Spleen (tissue), 7 donors: ENCODE measurements around the gene RIPK4.

Source experiments
- CTCF ChIP-seq, 11 experiments: fragments of 200-600 bp in 7 of 11; fragments of 450-650 bp in 4 of 11; sonication (generic) in 4 of 11; IDR thresholded peaks in 8 of 11; conservative IDR thresholded peaks in 3 of 11; 1 replicate in 7 of 11; 2 replicates in 4 of 11; pipeline versions ENCODE4 v1.4.0 to v1.8.0; 2016 to 2021; ENCODE audit warnings: antibody characterized with exemption in 11 of 11, inconsistent platforms in 4 of 11, mild to moderate bottlenecking in 1 of 11
- POLR2A ChIP-seq, 3 donors: fragments of 450-650 bp; IDR thresholded peaks; one replicate each; pipeline ENCODE4 v1.5.1; 2017; ENCODE audit warnings: antibody characterized with exemption in 3 of 3, mild to moderate bottlenecking in 1 of 3
- POLR2AphosphoS5 ChIP-seq, 3 donors: sonication (generic); formaldehyde crosslinking; IDR thresholded peaks; one replicate each; pipeline ENCODE4 v1.5.1; 2017; ENCODE audit warnings: antibody characterized with exemption in 3 of 3
- donor health status: DM: no; HTN: no; CAD: no; lungs with moderate emphysema.
- donor health status: DM: no; HTN: no; CAD: no.
- donor health status: DM: no; HTN: no; CAD: no.

GRCh38 chr21:41750532-41751151 is 16.2 kb downstream of the RIPK4 start:
- no peak for TF ChIP-seq CTCF (IDR thresholded peaks at IDR 0.05 in 8 of 11, conservative IDR thresholded peaks at IDR 0.05 in 3 of 11)
- TF ChIP-seq POLR2AphosphoS5 (IDR thresholded peaks at IDR 0.05): no peak
- TF ChIP-seq POLR2A (IDR thresholded peaks at IDR 0.05): no peak
